ENCODE data around the gene TRIM2. TPM values are rescaled to one million over a fixed set of nuclear protein-coding genes. Genes with fewer than 3 reads are reported as not detected.

Gene TRIM2
- total RNA-seq, 4 donors from 2014 or later: 146 to 229 (median 192) TPM

DNA sequence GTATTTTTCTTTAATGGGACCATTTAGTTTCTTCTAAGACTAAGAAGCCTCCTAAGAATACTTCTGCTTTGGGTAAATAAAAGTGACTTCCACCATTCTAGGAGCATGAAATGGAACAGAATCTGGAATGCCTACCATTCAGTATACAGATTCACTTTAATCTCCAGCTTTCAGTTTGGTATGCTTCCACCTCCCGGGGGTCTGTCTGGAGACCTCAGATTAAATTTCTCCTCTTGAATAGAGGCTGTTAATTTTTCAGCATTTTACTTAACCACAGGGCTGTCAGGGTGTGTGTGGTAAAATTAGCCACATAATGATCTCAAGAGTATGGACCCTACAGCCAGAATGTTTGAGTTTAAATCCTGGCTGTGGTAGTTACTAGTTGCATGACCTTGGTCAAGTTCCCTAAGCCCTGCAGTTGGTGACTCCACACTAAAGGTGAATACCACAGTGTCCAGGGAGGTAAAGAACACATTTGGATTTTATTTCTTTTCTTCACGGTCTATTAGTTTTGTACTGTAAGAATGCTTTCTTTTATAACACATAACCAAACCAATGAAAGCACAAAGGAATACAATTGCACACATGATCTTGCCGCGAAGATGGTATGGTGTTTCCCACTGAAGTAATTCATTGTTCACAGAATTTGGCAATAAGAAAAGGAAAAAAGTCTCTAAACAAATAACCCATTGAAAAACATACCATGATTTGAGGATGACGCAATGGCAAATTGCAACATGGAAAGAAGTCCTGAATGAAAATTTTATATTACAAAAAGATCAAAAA is 37.3 kb upstream of the TRIM2 start:
- 69 to 76% methylated on average over 5 of the region's 5 CpGs for WGBS, 2 donors
- Histone ChIP-seq H3K27ac (no peak overlapping the region), H3K9me3 (no peaks in the 10 kb centered on the region), H3K4me3 (replicated peaks in 1 of 3) (no peak overlapping the region), H3K36me3 (no peaks in the 10 kb centered on the region), H3K4me1 (no peaks in the 10 kb centered on the region), H3K27me3 (no peaks in the 10 kb centered on the region)
- no peak for TF ChIP-seq POLR2A (IDR thresholded peaks at IDR 0.05)
- TF ChIP-seq, protein P1, sequence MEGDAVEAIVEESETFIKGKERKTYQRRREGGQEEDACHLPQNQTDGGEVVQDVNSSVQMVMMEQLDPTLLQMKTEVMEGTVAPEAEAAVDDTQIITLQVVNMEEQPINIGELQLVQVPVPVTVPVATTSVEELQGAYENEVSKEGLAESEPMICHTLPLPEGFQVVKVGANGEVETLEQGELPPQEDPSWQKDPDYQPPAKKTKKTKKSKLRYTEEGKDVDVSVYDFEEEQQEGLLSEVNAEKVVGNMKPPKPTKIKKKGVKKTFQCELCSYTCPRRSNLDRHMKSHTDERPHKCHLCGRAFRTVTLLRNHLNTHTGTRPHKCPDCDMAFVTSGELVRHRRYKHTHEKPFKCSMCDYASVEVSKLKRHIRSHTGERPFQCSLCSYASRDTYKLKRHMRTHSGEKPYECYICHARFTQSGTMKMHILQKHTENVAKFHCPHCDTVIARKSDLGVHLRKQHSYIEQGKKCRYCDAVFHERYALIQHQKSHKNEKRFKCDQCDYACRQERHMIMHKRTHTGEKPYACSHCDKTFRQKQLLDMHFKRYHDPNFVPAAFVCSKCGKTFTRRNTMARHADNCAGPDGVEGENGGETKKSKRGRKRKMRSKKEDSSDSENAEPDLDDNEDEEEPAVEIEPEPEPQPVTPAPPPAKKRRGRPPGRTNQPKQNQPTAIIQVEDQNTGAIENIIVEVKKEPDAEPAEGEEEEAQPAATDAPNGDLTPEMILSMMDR (IDR thresholded peaks at IDR 0.05): no peak
- no peak for DNase-seq
- intact Hi-C loops (cut with DNase I): no loop called here

DNA sequence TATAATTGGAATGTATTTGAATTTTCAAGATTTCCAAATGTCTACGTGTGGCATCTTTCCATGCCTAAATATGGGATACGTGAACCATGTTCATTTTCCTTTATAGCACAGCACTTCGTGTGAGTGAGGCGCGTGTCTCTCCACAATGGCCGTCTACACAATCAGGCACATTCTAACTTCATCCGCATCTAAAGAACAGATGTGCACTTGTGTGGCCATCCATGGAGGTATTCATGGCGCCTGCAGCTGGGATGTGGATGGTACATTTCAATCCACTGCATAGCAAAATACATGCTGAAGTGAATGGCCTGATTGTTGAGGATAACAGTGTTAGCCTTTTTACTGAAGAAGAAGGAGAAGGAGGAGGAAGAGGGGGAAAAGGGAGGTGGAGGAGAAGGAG is 34.5 kb upstream of the TRIM2 start:
- Histone ChIP-seq H3K4me1 (no peaks in the 10 kb centered on the region), H3K9me3 (no peaks in the 10 kb centered on the region), H3K4me3 (replicated peaks in 1 of 3) (no peak overlapping the region), H3K27me3 (no peaks in the 10 kb centered on the region), H3K27ac (no peak overlapping the region), H3K36me3 (no peaks in the 10 kb centered on the region)
- WGBS, 2 donors: 71 to 84% methylated on average over 8 of the region's 8 CpGs
- intact Hi-C loops (cut with DNase I): no loop called here
- no peak for TF ChIP-seq POLR2A (IDR thresholded peaks at IDR 0.05)
- TF ChIP-seq, protein P1 (IDR thresholded peaks at IDR 0.05): no peak
- DNase-seq: no peak

DNA sequence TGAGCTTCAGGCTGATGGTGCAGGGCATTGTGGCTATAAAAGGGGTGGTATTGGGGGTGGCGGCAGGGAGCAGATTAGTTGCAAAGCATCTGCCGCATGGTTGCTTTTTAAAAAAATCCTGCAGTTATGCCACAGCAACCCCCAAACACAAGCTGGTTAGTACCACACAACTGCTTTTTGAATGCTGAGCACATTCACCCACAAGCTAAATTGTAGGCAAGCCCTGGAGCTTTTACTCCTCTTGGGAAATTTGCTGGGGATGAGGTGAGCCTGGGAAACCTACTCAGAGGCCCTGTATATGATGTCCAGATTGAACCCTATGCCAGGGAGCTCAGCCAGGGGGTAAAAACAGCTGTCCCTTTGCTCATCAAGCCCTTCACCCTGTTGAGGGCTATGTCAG is 33.8 kb upstream of the TRIM2 start:
- TF ChIP-seq, protein P1 (IDR thresholded peaks at IDR 0.05): no peak
- TF ChIP-seq POLR2A (IDR thresholded peaks at IDR 0.05): no peak
- H3K36me3 ChIP-seq: no peaks in the 10 kb centered on the region
- H3K4me3 ChIP-seq (replicated peaks in 1 of 3): no peak overlapping the region
- intact Hi-C loops (cut with DNase I): no loop called here
- no peaks in the 10 kb centered on the region for H3K4me1 ChIP-seq
- H3K9me3 ChIP-seq: no peaks in the 10 kb centered on the region
- no peaks in the 10 kb centered on the region for H3K27me3 ChIP-seq
- DNase-seq: no peak
- no peak overlapping the region for H3K27ac ChIP-seq
- WGBS, 2 donors: 88 to 98% methylated on average over 2 of the region's 2 CpGs

DNA sequence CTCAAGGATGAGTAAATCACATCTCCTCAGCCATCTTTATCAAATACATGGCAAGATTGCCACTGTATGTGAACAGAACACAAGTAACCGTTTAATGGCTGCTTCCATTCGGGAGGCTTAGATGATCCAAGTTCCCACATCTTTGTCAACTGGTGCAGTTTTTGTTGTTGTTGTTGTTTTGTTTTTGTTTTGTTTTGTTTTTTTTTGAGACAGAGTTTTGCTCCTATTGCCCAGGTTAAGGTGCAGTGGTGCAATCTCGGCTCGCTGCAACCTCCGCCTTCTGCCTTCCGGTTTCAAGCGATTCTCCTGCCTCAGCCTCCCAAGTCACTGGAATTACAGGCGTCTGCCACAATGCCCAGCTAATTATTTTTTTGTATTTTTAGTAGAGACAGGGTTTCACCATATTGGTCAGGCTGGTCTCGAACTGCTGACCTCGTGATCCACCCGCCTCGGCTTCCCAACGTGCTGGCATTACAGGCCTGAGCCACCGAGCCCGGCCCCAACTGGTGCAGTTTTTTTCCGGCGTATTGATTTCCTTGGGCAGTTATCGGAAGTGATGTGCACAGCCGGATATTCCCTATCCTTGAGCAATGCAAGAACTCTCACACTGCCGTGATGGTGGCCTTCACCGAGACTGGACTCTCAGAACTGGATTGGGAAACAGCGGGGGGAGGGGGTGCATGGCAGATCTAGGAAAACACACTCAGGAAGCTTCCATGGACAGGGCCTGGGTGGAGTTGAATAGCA is 29.2 kb upstream of the TRIM2 start:
- no peaks in the 10 kb centered on the region for H3K36me3 ChIP-seq
- WGBS, 2 donors: 96 to 97% methylated on average over 22 of the region's 22 CpGs
- DNase-seq: no peak
- H3K27ac ChIP-seq: no peak overlapping the region
- H3K4me1 ChIP-seq: peaks cover 5 to 6% of the 10 kb centered on the region in 2 donors
- H3K9me3 ChIP-seq: no peaks in the 10 kb centered on the region
- H3K27me3 ChIP-seq: no peaks in the 10 kb centered on the region
- no peak overlapping the region for H3K4me3 ChIP-seq (replicated peaks in 1 of 3)
- intact Hi-C loops (cut with DNase I): no loop called here
- TF ChIP-seq, protein P1 (IDR thresholded peaks at IDR 0.05): no peak
- TF ChIP-seq POLR2A (IDR thresholded peaks at IDR 0.05): no peak

DNA sequence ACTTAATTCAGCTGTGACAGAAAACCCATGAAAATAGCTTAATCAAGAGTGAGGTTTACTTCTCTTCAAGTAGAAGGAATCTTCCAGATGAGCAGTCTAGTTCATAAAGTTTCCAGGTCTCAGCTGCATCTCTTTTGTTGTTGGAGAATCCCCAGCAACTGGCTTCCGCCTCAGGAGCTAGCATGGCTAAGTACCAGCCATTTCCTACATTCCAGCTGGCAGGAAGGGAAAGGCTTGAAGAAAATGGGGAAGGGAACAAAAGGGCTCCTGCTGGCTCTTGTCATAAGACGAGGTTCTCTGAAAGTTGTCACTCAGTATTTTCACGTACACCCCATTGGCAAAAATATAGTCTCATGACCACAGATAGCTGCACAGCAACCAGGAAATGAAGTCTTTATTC is 27.3 kb upstream of the TRIM2 start:
- Histone ChIP-seq H3K36me3 (no peaks in the 10 kb centered on the region), H3K4me3 (replicated peaks in 1 of 3) (no peak overlapping the region), H3K27ac (no peak overlapping the region), H3K4me1 (peaks cover 5 to 6% of the 10 kb centered on the region in 2 donors), H3K27me3 (no peaks in the 10 kb centered on the region), H3K9me3 (no peaks in the 10 kb centered on the region)
- intact Hi-C loops (cut with DNase I): no loop called here
- TF ChIP-seq, protein P1 (IDR thresholded peaks at IDR 0.05): no peak
- TF ChIP-seq POLR2A (IDR thresholded peaks at IDR 0.05): no peak
- WGBS, 2 donors: 75 to 94% methylated on average over 3 of the region's 3 CpGs
- no peak for DNase-seq

Measured in thyroid gland (tissue), 4 donors.